Stimulated activated CD4-positive, alpha-beta T cell treated with anti-CD3 and anti-CD28 coated beads, Interleukin-15, amount 100 ng/mL, for 48 hours (primary cell): Measurements from ENCODE around the gene DNAH7.
"Not testable (repeated sequence)": the region's sequence is repeated elsewhere in the genome, so short reads cannot be mapped to it uniquely, and the experiment has no call there.

ENCODE experiments used
- DNase-seq, 2 donors: peaks; one replicate each; pipeline ENCODE4 v3.0.0-alpha.2; 2020; ENCODE audit warnings: low read depth in 2 of 2

Gene DNAH7

DNA sequence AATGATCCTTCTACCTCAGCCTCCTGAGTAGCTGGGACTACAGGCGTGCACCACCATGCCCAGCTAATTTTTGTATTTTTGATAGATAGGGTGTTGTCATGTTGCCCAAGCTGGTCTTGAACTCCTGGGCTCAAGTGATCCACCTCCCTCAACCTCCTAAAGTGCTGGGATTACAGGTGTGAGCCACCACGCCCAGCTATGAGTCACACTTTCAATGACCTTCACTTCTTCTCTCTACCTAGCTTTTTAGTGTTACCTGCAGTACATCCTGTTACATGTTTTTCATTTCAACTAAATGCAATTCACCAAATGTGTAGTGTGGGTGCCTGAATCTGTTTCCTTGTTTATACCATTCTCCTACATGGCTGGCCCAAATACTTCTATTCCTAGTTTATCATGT, 347.6 kb downstream of the DNAH7 start:
- DNase-seq: no peak

DNA sequence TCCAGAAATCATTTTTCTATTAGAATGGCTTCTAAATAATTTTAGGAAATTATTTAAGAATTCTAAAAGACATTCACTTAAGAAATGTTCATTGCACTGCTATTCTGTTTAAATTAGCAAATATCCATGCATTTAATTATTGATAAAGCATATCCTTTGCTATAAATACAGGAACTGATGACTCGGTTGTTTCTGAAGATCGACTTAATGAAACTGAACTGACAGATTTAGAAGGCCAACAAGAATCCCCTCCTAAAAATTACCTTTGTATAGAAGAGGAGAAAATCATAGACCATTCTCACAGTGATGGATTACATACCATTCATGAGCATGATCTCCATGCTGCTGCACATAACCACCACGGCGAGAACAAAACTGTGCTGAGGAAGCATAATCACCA, 352.2 kb downstream of the DNAH7 start:
- DNase-seq: no peak

DNA sequence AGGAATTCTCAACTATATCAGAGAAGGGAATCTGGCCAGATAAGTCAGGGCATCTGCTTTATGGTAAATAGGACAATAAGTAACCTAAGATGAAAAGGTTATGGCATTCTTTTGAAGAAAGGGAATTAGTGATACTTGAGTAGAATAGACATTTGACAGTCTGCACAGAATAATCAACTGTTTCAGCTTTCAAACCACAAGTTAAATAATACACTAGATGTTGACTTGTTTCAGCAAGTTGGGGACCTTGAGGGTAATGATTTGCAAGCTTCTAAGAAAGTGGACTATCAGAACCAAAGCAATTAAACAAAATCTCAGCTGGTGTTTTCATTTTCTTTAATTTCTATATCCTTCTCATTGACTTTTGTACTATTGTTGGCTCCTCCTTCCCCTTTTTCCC, 357.2 kb downstream of the DNAH7 start:
- no peak for DNase-seq

DNA sequence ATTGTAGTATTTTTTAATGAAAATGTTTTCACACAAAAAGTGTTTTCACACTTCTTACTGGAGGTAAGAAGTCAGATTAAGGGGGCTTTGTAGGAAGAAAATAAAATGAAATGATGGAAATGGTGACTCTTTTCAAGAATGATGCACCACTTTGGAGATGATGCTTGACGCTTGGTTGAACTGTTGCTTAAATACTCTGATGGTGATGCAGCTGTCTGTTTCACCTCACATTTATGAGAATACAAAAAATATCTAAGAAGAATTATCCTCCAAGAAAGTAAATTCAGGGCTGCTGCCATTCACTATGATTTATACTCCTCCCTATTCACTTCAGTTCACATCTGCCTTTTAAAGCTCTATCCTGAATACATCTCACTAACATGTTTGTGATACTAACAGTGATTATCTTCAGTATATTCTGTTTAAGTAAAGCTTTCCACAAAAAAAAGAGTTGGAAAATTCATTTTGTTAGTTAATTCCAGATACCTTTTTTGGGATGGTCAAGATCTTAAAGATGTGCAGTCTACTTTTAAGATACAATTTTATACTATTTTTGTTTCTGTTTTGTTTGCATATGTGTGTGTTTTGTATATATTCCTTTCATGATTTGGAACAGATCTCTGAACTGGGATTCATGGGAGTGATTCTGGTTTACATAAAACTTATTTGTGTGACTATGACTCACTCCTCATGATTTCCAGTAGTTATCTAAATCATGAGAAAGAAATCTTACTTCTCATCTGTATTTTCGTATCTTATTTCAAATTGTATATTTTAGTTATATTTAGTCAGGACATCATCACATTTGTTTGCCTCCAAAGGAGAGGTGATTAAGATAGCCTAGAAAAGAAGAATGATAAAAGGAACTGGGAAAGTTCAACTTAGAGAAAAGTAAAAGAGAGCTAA, 358.5 kb downstream of the DNAH7 start:
- DNase-seq: no peak

DNA sequence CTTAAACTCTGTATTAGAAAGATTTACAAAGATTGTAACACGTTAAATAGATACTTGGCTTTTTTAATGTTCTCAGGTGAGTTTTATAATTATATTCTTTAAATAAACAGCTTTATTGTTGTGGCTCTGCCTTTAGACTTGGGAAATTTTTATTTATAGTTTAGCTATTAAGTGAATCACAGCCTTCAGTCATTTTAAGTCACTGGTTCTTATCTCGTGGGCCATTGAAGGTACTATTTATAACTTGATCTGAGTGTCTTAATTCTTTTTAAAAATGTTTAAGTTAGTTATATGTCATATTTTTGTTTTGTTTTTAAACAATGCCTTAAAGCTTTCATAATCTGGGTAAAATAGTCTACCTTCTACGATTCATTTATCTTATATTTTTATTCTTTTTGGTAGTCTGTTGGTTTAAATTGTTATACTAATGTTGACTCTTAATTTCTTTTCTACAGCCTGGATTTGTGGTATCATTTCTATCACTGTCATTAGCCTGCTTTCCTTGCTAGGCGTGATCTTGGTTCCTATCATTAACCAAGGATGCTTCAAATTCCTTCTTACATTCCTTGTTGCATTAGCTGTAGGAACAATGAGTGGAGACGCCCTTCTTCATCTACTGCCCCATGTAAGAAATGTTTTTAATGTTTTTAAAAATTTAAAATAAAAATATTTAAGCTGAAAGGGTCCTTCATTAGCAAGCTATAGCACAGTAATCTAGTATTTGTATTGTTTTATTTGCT, 362.3 kb downstream of the DNAH7 start:
- no peak for DNase-seq

DNA sequence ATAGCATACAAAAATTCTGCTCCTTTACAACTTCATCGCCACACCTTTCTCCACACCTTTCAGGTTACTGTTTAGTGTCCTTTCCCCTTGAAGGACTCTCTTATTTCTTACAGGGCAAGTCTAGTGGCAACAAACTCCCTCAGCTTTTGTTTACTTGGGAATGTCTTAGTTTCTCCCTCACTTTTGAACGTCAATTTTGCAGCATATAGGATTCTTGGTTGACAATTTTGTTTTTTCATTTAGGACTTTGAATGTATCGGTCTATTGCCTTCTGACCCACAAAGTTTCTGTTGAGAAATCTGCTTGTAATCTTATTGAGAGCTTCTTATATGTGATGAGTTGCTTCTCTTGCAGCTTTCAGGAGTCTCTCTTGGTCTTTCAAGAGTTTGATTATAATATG, 368.2 kb downstream of the DNAH7 start:
- DNase-seq: no peak

DNA sequence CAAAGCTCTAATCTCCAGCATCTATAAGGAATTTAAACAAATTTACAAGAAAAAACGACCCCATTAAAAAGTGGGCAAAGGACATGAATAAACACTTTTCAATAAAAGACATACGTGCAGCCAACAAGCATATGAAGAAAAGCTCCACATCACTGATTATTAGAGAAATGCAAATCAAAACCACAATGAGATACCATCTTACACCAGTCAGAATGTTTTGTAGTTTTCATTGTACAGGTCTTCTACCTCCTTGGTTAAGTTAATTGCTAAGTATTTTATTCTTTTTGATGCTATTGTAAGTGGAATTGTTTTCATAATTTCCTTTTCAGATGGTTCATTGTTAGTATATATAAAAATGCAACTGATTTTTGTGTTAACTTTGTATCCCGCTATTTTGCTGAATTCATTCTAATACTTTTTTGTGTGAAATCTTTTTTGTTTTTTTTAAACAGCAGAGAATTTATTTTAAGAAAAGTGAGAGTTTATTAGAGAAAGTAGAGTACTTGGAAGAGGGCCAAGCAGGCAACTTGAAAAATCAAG, 370.9 kb downstream of the DNAH7 start:
- DNase-seq: no peak

DNA sequence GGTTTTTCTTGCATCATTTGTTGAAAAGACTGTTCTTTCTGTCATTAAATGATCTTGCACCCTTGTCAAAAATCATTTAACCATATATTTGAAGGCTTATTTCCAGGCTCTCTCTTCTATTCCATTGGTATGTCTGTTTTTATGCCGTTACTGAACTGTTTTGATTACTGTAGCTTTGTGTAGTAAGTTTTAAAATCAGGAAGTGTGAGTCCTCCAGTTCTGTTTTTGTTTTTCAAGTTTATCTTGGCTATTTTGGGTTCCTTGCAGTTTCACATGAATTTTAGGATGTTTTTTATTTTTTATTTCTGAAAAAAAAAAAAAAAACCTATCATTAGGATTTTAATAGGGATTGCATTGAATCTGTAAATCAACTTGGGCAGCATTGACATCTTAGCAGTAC, 372.6 kb downstream of the DNAH7 start:
- DNase-seq: no peak

DNA sequence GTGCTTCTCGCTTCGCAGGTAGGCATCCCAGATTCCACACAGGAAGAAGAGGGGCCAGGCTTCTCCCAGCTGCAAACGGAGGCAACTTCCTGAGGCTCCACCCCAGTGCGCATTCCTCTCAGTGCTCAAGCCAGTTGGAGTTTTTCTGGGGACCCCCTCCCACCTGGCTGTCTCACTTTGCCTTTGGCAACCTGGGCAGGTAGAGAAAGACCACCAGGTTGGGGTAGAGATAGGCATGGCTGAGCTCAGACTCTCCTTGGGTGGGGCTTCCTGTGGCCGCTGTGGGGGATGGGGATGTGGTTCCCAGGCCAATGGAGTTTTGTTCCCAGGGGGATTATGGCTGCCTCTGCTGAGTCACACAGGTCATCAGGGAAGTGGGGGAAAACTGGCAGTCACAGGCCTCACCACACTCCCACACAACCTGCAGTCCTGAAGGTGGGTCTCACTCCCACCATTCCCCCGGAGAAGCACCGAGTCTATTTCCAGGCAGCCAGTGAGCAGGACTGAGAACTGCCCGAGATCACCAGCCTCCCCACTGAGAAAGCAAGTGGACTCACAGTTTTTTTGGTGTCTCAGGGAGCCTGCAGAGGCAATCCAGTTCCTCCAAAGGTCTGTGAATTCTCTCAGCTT, 373.5 kb downstream of the DNAH7 start:
- DNase-seq: no peak

DNA sequence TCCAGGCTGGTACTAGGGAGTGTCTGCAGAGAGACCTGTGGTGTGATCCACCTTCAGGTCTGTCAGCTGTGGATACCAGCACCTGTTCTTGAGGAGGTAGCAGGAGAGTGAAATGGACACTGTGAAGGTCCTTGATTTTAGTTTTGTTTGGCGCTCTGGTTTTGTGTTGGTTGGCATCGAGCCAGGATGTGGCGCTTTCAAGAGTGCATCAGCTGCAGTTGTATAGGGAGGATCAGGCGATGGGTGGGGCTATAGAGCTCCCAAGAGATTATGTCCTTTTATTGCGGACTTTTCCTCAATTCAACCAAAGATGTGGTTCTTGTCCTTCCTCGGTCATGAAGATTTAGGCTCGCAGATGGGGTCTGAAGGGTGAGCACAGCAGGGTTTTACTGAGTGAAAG, 374.1 kb downstream of the DNAH7 start:
- DNase-seq: no peak

DNA sequence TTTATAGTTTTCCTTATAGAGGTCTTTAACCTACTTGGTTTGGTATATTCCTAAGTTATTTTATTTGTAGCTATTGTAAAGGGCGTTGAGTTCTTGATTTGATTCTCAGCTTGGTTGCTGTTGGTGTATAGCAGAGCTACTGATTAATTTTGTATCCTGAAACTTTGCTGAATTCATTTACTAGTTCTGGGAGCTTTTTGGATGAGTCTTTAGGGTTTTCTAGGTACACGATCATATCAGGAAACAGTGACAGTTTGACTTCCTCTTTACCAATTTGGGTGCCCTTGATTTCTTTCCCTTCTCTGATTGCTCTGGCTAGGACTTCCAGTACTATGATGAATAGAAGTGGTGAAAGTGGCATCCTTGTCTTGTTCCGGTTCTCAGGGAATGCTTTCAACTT, 376.1 kb downstream of the DNAH7 start:
- DNase-seq: not testable (repeated sequence)
